Colon (tissue), 2 donors: ENCODE results near the gene HLCS.
"Not testable (repeated sequence)": the region's sequence is repeated elsewhere in the genome, so short reads cannot be mapped to it uniquely, and the experiment has no call there.

Experiments
- FAIRE-seq: peaks from 2 replicates; lab custom pipeline; 2012; peaks lifted over from hg19 to GRCh38; lab: Jason Lieb, UNC
- donor health status: control.
- donor health status: control.

Gene HLCS

DNA sequence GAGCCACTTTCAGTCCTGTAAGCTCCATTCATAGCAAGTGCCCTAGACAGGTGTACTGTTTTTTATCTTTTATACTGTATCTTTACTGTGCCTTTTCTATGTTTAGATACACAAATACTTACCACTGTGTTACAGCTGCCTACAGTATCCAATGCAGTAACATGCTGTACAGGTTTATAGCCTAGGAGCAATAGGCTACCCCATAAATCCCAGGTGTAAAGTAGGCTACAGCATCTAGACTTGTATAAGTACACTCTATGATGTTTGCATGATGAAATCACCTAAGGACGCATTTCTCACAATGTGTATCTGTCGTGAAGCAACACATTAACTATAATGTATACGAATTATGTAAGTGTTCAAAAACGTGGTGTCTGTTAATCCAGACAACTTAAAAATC, 10.7 kb downstream of the HLCS start:
- no peak for FAIRE-seq

GRCh38 chr21:36952331-36952730, 14.1 kb downstream of the HLCS start:
- FAIRE-seq = not testable (repeated sequence)

GRCh38 chr21:36949171-36950141, 17.0 kb downstream of the HLCS start:
- no peak for FAIRE-seq

- no peak for FAIRE-seq
Measured at GRCh38 chr21:36948686-36949085, 17.8 kb downstream of the HLCS start.

DNA sequence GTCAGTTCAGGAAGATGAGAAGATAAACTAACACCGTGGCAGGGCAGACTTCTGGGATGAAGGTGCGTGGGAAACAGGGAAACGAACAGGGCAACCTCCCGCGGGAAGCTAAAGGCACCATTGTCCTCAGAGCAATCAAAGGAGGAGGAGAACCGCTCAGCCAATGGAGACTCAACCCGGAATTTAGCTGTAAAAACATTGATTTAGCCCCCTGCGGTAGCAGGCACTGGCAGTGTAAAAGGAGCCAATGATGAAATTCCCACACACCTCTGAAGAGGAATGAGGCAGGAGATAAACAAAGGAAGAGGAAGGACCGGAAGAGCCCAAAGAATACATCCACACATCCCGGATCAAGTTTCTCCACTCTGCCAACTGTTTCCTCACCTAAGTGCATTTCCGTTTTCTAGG, 19.5 kb downstream of the HLCS start:
- no peak for FAIRE-seq

GRCh38 chr21:36945496-36946138, 20.9 kb downstream of the HLCS start:
- no peak for FAIRE-seq

DNA sequence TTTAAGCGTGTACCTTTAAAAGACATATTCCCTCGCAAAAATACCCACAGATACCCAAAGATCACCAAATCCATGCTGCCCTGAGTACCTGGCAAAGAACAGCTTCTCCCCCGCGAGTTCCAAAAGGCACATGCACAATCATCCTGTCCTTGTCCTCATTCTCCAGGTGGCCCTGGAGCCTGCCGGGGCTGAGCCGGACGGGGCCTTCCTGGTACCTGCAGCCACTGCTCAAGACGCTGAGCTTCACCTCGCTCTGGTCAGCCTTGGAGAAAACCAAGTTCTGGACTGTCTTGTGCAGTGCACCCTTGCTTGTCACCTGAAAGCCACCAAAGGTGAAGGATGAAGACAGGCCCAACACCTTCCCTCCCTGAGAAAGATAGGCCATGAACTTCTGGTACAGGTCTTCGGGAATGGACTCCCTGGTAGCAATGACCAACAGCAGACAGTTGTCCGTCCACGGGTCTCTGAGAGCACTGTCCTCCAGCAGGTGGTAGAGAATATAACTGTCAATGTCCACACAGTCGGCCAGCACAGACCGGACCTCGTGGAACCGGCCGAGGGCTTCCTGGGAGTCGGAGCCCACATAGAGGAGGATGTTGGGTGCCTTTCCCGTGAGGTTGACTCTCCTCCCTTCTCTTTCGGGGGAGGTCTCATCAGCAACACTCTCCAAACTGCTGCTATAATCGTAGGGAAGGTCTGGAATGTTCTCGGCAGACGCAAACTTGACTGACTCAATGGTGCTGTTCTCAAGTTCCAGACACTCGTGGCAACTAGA, 29.9 kb downstream of the HLCS start:
- FAIRE-seq = no peak

DNA sequence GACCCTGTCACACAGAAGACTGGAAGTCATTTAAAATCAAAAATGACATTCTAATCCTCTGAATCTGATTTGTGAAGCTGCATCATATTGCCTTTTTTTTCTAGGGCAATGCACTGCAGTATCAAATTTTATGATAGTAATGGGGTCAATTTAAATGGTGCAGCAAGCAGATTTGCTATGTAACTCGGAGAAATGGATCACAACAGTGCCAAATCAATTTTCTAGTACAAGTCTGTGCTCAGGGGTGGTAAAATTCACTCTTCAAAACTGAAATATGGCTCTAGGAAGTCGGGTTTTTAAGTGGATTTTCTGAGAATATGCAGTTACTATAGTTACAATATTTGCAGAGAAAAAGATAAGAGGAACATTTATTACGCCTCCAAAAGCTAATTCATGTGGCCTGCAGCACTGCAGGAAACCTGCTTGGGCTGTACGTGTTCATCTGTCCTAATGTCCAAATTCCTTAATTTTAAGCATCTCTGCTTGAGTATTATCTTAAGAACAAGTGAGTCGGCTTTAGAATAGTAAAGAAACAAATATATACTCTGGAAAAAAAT, 31.5 kb downstream of the HLCS start:
- FAIRE-seq = no peak

DNA sequence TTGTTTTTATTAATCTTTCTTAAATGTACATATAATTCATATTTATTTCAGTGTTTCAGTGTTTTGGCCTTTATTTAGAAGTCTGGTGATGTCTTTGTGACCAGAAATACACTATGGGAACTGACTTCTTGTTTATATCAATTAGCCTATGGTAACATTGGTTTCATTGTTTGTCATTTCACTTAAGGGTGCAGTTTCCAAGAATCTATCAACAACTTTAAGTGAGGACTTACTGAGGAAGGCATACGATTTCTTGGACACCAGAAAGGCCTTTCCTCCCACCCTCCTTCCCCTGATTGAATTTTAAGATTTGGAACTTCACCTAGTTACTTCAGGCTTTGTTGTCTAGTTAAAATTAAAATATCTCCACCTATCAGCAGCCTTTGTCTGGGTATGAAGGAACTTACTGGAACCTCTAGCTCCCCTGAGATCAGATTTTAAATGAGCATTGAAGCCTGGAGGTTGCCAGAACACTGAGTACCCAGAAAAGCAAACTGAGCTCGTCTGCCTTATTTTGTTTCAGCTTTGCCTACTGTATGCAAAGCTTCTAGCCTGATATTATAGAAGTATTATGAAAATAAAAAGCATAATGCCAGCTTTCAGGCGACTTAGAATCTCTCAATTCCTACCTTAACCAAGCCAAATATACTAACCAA, 34.2 kb downstream of the HLCS start:
- FAIRE-seq = no peak

- no peak for FAIRE-seq
Measured at GRCh38 chr21:36929622-36930021, 36.8 kb downstream of the HLCS start.

DNA sequence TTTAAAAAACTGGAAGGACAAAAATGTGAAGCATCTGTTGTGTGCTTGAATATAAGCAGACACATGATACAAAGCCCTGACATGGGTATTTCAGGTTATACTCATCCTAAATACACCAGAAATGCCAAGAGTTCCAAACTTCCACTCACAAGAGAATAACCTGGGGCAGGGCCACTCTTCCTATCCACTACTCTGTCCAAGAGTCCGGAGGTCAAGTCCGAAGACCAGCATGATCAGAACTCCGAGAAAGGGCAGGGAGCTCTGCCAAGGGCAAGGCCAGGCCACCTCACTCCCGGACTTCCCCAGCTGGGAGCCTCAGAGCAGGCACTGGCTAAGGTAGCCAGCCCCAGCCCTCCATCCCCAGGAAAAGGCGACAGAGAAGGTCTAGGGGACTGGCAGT, 37.5 kb downstream of the HLCS start:
- FAIRE-seq = no peak

DNA sequence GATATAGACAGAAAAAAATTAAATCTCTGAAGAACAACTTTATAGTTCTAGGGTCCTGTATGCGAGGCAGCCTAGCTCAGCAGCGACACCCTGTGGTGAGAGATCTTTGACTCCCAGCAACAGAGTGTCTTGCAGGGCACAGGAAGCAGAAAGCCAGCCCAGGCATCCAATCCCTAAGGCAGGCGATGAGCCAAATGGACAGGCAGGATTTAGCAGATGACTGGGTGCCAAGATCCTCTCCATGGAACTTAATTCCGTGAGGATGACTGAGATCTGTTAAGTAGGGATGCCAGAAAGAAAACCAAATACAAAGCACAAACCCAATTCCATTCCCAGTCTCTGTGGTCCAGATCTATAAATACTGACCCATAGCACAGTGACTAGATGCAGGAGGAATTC, 38.8 kb downstream of the HLCS start:
- FAIRE-seq = no peak

DNA sequence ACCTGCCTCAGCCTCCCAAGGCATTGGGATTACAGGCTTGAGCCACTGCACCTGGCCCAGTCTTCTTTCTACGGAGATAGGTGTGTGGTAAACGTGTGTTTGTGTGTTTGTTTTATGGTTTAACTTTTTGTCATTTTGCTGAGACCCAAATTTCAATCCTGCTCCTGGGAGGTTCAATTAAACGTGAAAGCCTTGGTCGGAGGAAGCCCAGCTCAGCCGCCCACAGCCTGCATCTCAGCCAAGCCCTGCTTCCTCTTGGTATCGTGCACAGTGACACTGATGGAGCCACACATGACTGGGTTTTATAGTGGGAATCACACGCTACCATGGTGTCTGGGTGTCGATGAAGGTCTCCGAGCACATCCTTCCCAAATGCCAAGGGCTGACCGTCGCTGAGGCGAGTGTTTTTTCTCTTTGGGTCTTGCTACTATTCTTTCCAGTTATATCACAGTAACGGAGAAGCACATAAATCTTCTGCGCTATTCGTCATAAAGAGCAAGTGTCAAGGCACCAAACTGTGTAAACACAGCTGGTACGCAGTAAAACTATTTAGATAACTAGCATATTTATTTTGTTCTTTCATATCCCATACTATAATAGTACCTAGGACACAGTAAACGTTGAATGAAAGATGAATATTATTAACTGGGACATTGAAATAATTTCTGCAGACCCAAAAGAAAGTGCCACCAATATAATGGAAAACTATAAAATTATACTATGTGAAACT, 39.3 kb downstream of the HLCS start:
- FAIRE-seq = no peak

GRCh38 chr21:36923270-36923669, 43.2 kb downstream of the HLCS start:
- FAIRE-seq = no peak

GRCh38 chr21:36922861-36923260, 43.6 kb downstream of the HLCS start:
- FAIRE-seq = no peak

- no peak for FAIRE-seq
Measured at GRCh38 chr21:36918291-36918690, 48.2 kb downstream of the HLCS start.

- no peak for FAIRE-seq
Measured at GRCh38 chr21:36917471-36918158, 48.9 kb downstream of the HLCS start.

- FAIRE-seq = no peak
Measured at GRCh38 chr21:36916718-36917117, 49.8 kb downstream of the HLCS start.

DNA sequence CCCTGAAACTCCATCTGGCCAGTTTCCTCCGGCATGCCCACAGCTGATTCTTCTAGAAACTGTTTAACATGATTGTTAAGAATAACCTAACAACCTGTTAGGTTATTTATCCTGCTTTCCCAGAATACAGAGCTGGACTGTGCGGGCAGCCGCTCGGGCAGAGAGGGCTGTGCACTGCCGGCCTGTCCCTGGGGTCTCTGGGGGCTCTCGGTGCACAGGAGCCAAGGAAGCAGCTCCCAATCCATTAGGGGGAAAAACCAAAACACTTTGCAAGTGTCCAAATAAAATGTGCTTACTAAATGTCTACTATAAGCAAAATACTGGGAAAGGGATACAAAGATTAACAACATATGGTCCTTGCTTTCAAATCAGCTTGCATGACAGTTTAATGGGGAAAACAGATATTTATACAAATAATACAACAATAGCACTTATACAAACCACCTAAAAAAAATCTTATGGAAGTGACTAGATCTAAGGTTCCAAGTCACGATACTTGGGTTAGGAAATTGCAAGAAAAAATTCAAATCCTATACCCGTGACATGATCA, 50.7 kb downstream of the HLCS start:
- FAIRE-seq = no peak

DNA sequence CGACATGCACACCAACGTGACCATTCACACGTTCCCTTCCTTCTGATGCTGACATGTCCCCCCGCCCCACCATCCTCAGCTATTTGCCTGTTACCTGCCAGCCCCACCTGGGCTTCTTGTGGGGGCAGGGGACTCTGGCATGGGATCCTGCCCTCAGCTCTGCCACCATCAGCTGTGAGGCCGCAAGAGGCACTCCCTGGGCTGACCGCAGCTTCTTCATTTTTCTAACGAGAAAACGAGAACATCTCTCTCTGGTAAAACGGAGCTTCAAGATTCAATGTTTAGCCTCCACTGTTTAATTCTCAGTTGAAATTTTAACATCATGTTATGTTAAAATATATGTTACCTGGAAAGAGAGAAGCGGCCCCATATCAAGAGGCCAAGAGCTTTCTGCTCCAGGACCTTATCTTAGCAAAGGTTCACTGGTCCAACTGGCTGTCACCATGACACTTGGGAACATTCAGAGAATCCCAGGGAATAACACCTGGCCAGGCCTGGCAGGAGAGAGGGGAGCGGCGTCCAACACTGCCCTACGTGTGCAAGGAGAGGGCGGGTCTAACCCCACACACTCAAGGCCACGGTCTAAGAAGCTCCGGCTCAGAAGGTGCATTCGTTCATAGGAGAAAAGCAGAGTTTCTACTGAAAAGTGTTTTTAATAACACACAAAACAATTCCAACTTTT, 51.3 kb downstream of the HLCS start:
- no peak for FAIRE-seq
